Keratinocyte (primary cell): Measurements from ENCODE around the gene FOXK1.

Experiments used
- EZH2 ChIP-seq: IDR thresholded peaks from one replicate; pipeline ENCODE4 v1.6.1; 2012; ENCODE audit warnings: inconsistent platforms, mild to moderate bottlenecking, low read length, moderate library complexity
- TF ChIP-seq, protein P1 (sequence below), 3 experiments: IDR thresholded peaks in 1 of 3; conservative IDR thresholded peaks in 1 of 3; optimal IDR thresholded peaks in 1 of 3; 2 replicates in 2 of 3; 3 replicates in 1 of 3; pipeline versions ENCODE3 to v1.5.1; 2011; ENCODE audit warnings: low read length in 3 of 3, mild to moderate bottlenecking in 3 of 3, moderate library complexity in 2 of 3, control low read depth in 1 of 3, inconsistent platforms in 1 of 3; ENCODE audit not compliant: insufficient read depth in 2 of 3; ENCODE audit errors: extremely low read depth in 1 of 3

DNA sequence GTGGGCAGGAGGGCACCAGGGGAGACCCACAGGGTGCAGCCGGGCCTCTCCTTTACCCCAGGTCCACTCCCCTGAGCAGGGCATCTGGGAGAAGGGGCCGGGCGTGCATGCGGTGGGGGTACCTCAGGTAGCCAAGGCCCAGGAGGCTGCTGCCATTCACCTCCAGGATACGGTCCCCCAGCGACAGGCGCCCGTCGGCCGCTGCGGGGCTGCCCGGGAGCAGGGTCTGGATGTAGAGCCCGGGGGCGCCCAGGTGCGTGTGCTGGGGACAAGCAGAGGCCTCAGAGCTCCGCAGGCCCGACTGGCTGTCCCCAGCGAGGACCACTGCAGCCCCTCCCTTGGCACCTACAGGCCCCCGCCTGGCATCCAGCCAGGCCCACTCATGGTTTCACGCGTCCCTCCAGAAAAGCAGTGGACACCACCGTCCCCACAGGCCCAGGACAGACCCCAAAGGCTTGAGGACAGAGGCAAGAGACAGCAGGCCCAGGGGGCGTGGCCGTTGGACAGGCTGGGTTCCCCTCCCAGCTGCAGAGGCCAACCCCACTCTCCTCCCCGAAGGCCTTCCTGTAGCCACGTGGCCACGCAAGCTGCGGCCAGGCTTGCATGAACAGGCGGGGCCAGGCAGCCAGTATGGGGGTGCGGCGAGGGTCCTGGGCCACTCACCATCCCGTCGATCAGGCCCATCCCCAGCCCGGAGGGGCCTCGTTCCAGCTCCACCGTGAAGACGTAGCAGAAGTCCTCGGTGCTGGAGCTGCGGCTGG is 117.6 kb downstream of the FOXK1 start:
- TF ChIP-seq, protein P1, sequence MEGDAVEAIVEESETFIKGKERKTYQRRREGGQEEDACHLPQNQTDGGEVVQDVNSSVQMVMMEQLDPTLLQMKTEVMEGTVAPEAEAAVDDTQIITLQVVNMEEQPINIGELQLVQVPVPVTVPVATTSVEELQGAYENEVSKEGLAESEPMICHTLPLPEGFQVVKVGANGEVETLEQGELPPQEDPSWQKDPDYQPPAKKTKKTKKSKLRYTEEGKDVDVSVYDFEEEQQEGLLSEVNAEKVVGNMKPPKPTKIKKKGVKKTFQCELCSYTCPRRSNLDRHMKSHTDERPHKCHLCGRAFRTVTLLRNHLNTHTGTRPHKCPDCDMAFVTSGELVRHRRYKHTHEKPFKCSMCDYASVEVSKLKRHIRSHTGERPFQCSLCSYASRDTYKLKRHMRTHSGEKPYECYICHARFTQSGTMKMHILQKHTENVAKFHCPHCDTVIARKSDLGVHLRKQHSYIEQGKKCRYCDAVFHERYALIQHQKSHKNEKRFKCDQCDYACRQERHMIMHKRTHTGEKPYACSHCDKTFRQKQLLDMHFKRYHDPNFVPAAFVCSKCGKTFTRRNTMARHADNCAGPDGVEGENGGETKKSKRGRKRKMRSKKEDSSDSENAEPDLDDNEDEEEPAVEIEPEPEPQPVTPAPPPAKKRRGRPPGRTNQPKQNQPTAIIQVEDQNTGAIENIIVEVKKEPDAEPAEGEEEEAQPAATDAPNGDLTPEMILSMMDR (optimal IDR thresholded peaks at IDR 0.05 in 1 of 3, IDR thresholded peaks at IDR 0.05 in 1 of 3, conservative IDR thresholded peaks at IDR 0.05 in 1 of 3; ENCODE audit: extremely low read depth in 1 of 3, insufficient read depth in 2 of 3, low read length in 3 of 3), result no peak
- no peak for TF ChIP-seq EZH2
